A549 (cell line): ENCODE results near the gene MZT1.

Experiments used
- EP300 ChIP-seq, 2 experiments: fragments of >200 bp; sonication (Bioruptor Twin); formaldehyde crosslinking; IDR thresholded peaks; 2 replicates in 1 of 2; 3 replicates in 1 of 2; pipeline ENCODE4 v1.6.1; 2016 to 2017
- POLR2A ChIP-seq: IDR thresholded peaks from 2 replicates; pipeline ENCODE4 v1.6.1; 2012; ENCODE audit warnings: mild to moderate bottlenecking, low read length
- RFX5 ChIP-seq: fragments of 450-650 bp; IDR thresholded peaks from 2 replicates; pipeline ENCODE4 v1.7.1; 2014; ENCODE audit warnings: antibody characterized with exemption, mild to moderate bottlenecking, moderate library complexity

DNA sequence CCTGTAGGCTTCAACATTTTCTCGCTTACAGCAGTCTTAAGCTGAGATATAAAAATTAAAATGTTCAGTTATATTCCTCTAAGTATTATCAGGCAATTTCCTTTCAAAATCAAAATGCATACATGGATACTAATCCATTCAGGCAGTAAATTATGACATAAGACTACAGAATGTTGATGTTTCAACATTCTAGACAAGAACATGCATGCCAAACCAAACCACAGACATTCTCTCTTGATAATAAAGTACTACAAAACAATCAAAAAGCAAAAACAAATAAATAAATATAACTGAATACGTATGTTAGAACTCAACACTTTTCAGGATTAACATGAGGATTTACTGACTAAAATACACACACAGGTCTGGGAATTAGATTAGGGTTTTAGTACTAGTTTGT is 46.6 kb upstream of the MZT1 start:
- no peak for TF ChIP-seq RFX5
- no peak for TF ChIP-seq EP300 (IDR thresholded peaks at IDR 0.05)
- no peak for TF ChIP-seq POLR2A
